HG02970 (cell line): ENCODE results near the gene RNF212.

Experiments used
- ATAC-seq: cut with Tn5 transposase; IDR thresholded peaks from one replicate; pipeline ENCODE4 v1.9.1; 2021; ENCODE audit warnings: mild to moderate bottlenecking, moderate library complexity, moderate number of reproducible peaks; ENCODE audit not compliant: unreplicated experiment, low FRiP score

Gene RNF212

GRCh38 chr4:1091561-1091995 is 21.8 kb downstream of the RNF212 start:
- no peak for ATAC-seq

GRCh38 chr4:1090465-1091440 is 22.6 kb downstream of the RNF212 start:
- ATAC-seq: no peak

- no peak for ATAC-seq
These were observed 23.3 kb downstream of the RNF212 start for GRCh38 chr4:1090036-1090435.

- no peak for ATAC-seq
These were observed 26.0 kb downstream of the RNF212 start for GRCh38 chr4:1087371-1087770.

- ATAC-seq: no peak
These were observed 27.4 kb downstream of the RNF212 start for GRCh38 chr4:1086011-1086410.

GRCh38 chr4:1085404-1085799 is 28.0 kb downstream of the RNF212 start:
- no peak for ATAC-seq

- no peak for ATAC-seq
These were observed 28.5 kb downstream of the RNF212 start for GRCh38 chr4:1084796-1085403.

GRCh38 chr4:1084394-1084793 is 29.0 kb downstream of the RNF212 start:
- no peak for ATAC-seq

GRCh38 chr4:1082215-1083182 is 30.9 kb downstream of the RNF212 start:
- no peak for ATAC-seq

- no peak for ATAC-seq
These were observed 31.7 kb downstream of the RNF212 start for GRCh38 chr4:1081689-1082040.

GRCh38 chr4:1080961-1081688 is 32.2 kb downstream of the RNF212 start:
- ATAC-seq: no peak

GRCh38 chr4:1080432-1080831 is 32.9 kb downstream of the RNF212 start:
- no peak for ATAC-seq

GRCh38 chr4:1079711-1080265 is 33.6 kb downstream of the RNF212 start:
- ATAC-seq: no peak

GRCh38 chr4:1078490-1078889 is 34.9 kb downstream of the RNF212 start:
- ATAC-seq: no peak

GRCh38 chr4:1077711-1078477 is 35.5 kb downstream of the RNF212 start:
- no peak for ATAC-seq

- ATAC-seq: no peak
These were observed 37.3 kb downstream of the RNF212 start for GRCh38 chr4:1075809-1076699.

GRCh38 chr4:1075225-1075624 is 38.1 kb downstream of the RNF212 start:
- ATAC-seq: no peak

GRCh38 chr4:1074077-1074476 is 39.3 kb downstream of the RNF212 start:
- ATAC-seq: no peak
